Activated CD4-positive, alpha-beta T cell treated with anti-CD3 and anti-CD28 coated beads, Interleukin-2, amount 10 ng/mL, durations not matched to agents 7 days and 5 days (primary cell): ENCODE measurements around the gene SPIB. TPM values are rescaled to one million over a fixed set of nuclear protein-coding genes. Genes with fewer than 3 reads are reported as not detected.
A peak's percentile ranks its signal among the peaks of the same experiment; 100 is the strongest.
"Not testable (repeated sequence)": the region's sequence is repeated elsewhere in the genome, so short reads cannot be mapped to it uniquely, and the experiment has no call there.

Source experiments
- CTCF ChIA-PET: fragments of 350-600 bp; sonication (Branson Sonifier 250); formaldehyde crosslinking; loops from one replicate; lab custom pipeline; 2021; ENCODE audit warnings: antibody characterized with exemption; lab: Charles Lee
- POLR2A ChIA-PET: fragments of 350-600 bp; sonication (Branson Sonifier 250); formaldehyde crosslinking; loops from one replicate; lab custom pipeline; 2021; ENCODE audit warnings: antibody characterized with exemption; lab: Charles Lee
- DNase-seq: peaks from one replicate; pipeline ENCODE4 v3.0.0-alpha.2; 2020
- H3K27ac Mint-ChIP-seq: one replicate; pipeline ENCODE4 v1.8.0; 2021; ENCODE audit warnings: mild to moderate bottlenecking, moderate library complexity, mixed read lengths
- H3K27me3 Mint-ChIP-seq: one replicate; pipeline ENCODE4 v1.8.0; 2021; ENCODE audit warnings: mixed read lengths
- H3K36me3 Mint-ChIP-seq: one replicate; pipeline ENCODE4 v1.8.0; 2021; ENCODE audit warnings: low read depth, mixed read lengths
- H3K4me1 Mint-ChIP-seq: one replicate; pipeline ENCODE4 v1.8.0; 2021; ENCODE audit warnings: mixed read lengths
- H3K4me3 Mint-ChIP-seq: one replicate; pipeline ENCODE4 v1.8.0; 2021; ENCODE audit warnings: mild to moderate bottlenecking, moderate library complexity, mixed read lengths
- H3K9me3 Mint-ChIP-seq: one replicate; pipeline ENCODE4 v1.8.0; 2021; ENCODE audit warnings: mixed read lengths
- total RNA-seq, 2 experiments: library from RNA; stranded (reverse); gene quantifications; one replicate each; pipeline ENCODE4 v1.2.3, GENCODE V29; 2021

The SPIB gene
- total RNA-seq, 2 experiments from 2014 or later: 0.48 to 0.50 TPM

DNA sequence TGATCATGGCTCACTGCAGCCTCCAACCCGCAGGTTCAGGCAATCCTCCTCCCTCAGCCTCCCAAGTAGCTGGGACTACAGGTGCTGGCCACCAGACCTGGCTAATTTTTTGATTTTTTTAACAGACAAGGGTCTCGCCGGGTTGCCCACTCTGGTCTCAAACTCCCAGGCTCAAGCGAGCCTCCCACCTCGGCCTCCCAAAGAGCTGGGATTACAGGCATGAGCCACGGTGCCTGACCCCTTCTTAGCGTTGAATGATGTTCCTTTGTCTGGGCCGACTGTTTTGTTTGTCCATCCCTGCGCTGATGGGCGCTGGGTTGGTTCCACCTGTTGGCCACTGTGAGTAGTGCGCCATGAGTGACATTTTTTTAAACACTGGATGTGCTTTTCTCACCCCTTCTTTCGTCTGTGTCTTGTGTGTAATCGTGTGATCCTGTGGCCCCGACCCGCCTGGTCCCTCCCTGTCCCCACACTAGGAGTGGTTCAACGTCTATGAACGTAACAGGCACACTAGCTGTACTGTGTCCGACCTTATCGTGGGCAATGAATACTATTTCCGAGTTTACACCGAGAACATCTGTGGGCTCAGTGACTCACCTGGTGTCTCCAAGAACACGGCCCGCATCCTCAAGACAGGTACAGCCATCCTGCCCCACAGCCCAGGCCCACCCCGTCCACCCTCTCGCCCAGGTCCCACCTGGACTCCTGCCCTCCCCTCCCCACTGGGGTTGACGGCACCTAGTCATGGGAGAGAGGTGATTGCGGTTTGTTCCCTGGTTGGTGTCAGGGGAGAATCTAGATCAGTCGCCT lies 42.5 kb downstream of the SPIB start:
- Mint-ChIP-seq H3K4me3 (no peak overlapping the region), H3K4me1 (peaks cover 15% of the 10 kb centered on the region), H3K9me3 (no peaks in the 10 kb centered on the region), H3K27me3 (peaks cover 9% of the 10 kb centered on the region), H3K27ac (no peak overlapping the region), H3K36me3 (no peaks in the 10 kb centered on the region)
- POLR2A ChIA-PET: no interaction called here
- CTCF ChIA-PET: interaction anchor here (0.7 to 2.3 kb wide), 9 partner anchors 8 to 104 kb away, joined by 3 to 17 read pairs (median 5); no protein-coding TSS in a partner anchor
- DNase-seq: peak; percentile 69

DNA sequence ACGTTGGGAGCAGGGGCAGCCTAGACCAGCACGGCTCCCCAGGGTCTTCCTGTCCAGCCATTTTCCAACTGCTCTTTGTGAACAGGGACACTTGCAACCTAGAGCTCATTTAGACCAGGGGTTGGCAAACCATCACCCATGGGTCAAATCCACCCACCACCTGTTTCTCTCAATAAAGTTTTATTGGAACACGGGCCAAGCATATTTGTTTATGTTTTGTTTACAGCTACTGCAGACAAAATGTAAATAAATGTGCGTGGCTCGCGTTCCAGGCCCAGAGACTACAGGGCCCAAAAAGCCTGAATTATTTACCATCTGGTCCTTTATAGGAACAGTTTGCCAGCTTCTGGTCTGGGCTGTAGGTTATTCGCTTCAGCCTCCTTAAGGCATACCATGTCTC lies 44.2 kb downstream of the SPIB start:
- Mint-ChIP-seq H3K4me3 (no peak overlapping the region), H3K27me3 (peaks cover 4% of the 10 kb centered on the region), H3K27ac (no peak overlapping the region), H3K36me3 (no peaks in the 10 kb centered on the region), H3K4me1 (peaks cover 15% of the 10 kb centered on the region), H3K9me3 (no peaks in the 10 kb centered on the region)
- no peak for DNase-seq
- POLR2A ChIA-PET: no interaction called here
- CTCF ChIA-PET: interaction anchor here (1.4 to 1.7 kb wide), 2 partner anchors 16 to 105 kb away, joined by 5 to 6 read pairs; no protein-coding TSS in a partner anchor

DNA sequence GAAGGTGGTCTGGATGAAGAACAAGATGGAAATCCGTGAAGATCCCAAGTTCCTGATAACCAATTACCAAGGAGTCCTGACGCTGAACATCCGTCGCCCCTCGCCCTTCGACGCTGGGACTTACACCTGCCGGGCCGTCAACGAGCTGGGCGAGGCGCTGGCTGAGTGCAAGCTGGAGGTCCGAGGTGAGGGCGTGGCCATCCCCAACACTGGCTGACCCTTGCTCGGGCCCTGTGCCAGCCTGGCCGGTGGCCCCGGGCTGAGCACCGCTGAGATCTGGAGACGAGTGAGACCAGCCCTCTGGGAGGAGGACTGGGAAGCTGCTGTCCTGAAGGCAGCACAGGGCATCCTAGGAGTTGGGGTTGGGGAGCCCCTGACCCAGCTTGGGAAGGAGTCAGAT lies 45.6 kb downstream of the SPIB start:
- Mint-ChIP-seq H3K27me3 (peaks cover 6% of the 10 kb centered on the region), H3K9me3 (no peaks in the 10 kb centered on the region), H3K4me3 (no peak overlapping the region), H3K36me3 (no peaks in the 10 kb centered on the region), H3K4me1 (peaks cover 15% of the 10 kb centered on the region), H3K27ac (no peak overlapping the region)
- ChIA-PET POLR2A (no interaction called here), CTCF (interaction anchor here (0.8 to 0.9 kb wide), 2 partner anchors 92 to 132 kb away, joined by 3 read pairs; no protein-coding TSS in a partner anchor)
- no peak for DNase-seq

DNA sequence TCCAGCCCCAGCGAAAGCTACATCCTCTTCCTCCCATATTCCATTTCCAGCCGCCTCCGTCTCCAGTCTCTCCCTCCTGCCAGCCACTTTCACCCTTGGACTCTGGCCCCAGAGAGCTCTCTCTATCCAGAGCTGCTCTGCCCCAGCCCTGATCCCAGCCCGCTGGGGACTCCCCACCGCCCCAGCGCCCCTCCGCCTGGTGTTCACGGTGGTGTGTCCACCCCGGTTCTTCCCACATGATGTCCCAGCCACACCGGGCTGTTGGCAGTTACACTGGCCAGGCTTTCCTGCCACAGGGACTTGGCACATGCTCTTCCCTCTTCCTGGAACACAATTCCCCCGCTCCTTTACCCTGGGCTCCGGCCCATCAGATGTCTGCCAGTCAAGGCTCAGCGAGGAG lies 46.3 kb downstream of the SPIB start:
- Mint-ChIP-seq H3K27ac (no peak overlapping the region), H3K4me3 (no peak overlapping the region), H3K36me3 (no peaks in the 10 kb centered on the region), H3K9me3 (no peaks in the 10 kb centered on the region), H3K27me3 (peaks cover 5% of the 10 kb centered on the region), H3K4me1 (peaks cover 9% of the 10 kb centered on the region)
- no peak for DNase-seq
- ChIA-PET POLR2A (no interaction called here), CTCF (interaction anchor here (0.9 kb wide), 1 partner anchor 92 kb away, joined by 3 read pairs; no protein-coding TSS in a partner anchor)

DNA sequence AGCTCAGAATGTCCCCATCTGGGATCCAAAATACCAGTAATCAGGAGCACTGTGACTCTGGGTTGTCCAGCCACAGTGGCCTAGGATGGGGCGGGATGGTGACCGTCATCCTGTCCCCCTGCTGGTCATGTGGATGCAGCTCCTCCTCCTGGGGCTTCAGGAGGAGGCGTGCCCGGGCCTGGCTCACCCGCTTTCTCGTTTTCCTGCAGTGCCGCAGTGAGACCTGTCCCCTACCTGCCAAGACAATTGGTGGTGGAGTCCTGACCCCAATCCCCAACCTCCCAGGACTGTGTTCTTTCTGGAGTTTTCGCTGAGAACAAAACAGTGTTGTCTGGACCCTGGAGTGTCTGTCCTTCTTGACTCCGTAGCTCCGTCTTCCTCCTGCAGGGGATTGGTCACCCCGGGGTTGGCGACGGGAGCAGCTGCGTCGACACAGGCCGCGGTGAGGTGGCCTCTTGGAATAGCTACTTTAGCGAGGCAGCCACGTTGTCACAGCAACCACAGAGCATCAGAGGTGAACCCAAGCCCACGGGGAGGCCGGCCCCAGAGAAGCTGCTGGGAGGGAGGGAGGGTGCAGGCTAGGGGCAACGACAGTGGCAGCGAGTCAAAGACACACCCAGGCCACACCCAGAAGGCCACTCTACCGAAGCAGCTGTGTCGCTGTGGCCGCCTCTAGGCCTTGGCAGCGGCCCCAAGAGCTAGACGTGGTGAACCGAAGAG lies 47.4 kb downstream of the SPIB start:
- Mint-ChIP-seq H3K4me3 (no peak overlapping the region), H3K27me3 (peaks cover 2% of the 10 kb centered on the region), H3K9me3 (no peaks in the 10 kb centered on the region), H3K4me1 (peaks cover 3% of the 10 kb centered on the region), H3K27ac (no peak overlapping the region), H3K36me3 (no peaks in the 10 kb centered on the region)
- CTCF ChIA-PET: interaction anchor here (0.9 kb wide), 1 partner anchor 98 kb away, joined by 3 read pairs; no protein-coding TSS in a partner anchor
- POLR2A ChIA-PET: interaction anchor here (0.6 kb wide), 1 partner anchor 37 kb away, joined by 3 read pairs; no protein-coding TSS in a partner anchor
- DNase-seq: no peak

DNA sequence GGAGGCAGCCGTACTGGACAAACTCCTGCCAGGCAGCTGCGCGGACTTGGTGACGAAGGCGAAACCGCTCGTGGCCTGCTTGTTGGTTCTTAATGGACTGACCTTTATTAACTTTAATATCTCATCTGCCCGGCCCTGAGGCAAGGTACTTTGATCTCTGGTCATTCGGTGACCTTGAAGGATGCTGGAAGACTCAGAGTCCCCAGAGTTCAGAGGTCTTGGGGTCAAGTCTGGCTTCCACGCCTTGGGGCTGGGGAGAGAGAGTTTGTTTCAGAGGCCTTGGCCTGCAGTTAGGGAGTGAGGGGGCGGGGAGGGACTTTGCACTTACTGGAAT lies 47.9 kb downstream of the SPIB start:
- Mint-ChIP-seq H3K27me3 (peaks cover 2% of the 10 kb centered on the region), H3K9me3 (no peaks in the 10 kb centered on the region), H3K27ac (no peak overlapping the region), H3K4me1 (no peaks in the 10 kb centered on the region), H3K36me3 (no peaks in the 10 kb centered on the region), H3K4me3 (no peak overlapping the region)
- DNase-seq: no peak
- ChIA-PET POLR2A (no interaction called here), CTCF (interaction anchor here (0.9 kb wide), 1 partner anchor 98 kb away, joined by 3 read pairs; no protein-coding TSS in a partner anchor)

DNA sequence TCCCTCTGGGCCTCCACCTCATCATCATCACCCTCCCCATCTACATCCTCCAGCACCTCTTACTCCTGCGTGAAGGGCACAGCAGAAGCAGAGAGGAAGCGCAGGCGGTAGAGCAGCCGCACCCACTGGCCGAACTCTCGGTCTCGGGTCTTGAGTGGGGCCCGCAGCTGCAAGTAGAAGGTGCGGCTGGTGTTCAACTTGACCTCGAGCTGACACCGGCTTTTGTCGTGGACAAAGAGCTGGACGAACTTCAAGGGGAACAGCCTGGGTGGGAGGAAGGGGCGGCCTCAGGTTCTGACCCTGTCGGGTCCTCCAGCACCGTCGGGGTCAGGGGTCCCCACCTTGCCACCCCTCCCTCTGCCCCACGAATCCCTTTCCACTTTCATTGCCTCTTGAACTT lies 48.8 kb downstream of the SPIB start:
- Mint-ChIP-seq H3K4me1 (no peaks in the 10 kb centered on the region), H3K27me3 (peaks cover 2% of the 10 kb centered on the region), H3K36me3 (no peaks in the 10 kb centered on the region), H3K9me3 (no peaks in the 10 kb centered on the region), H3K4me3 (no peak overlapping the region), H3K27ac (no peak overlapping the region)
- no peak for DNase-seq
- CTCF ChIA-PET: no interaction called here
- POLR2A ChIA-PET: no interaction called here

DNA sequence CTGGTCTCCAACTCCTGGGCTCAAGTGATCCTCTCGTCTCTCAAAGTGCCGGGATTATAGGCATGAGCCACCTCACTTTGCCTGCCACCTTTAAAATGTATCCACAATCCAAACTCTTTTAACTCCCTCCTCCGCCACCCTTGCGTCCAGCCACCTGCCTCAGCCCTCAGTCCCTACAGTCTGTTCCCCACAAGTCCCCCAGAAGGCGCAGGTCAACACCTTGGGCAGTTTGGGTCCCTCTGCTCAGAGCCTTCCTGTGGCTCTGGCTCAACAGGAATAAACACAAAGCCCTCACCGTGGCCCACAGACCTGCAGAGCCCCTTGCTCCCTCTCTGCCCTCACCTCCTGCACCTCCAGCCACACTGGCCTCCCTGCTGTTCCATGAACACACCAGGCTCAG lies 50.1 kb downstream of the SPIB start:
- DNase-seq: no peak
- CTCF ChIA-PET: interaction anchor here (1.8 to 2.8 kb wide), 2 partner anchors 8 to 15 kb away, joined by 6 to 7 read pairs; no protein-coding TSS in a partner anchor
- Mint-ChIP-seq H3K4me3 (no peak overlapping the region), H3K36me3 (no peaks in the 10 kb centered on the region), H3K27me3 (peaks cover 2% of the 10 kb centered on the region), H3K27ac (no peak overlapping the region), H3K9me3 (no peaks in the 10 kb centered on the region), H3K4me1 (no peaks in the 10 kb centered on the region)
- POLR2A ChIA-PET: no interaction called here

DNA sequence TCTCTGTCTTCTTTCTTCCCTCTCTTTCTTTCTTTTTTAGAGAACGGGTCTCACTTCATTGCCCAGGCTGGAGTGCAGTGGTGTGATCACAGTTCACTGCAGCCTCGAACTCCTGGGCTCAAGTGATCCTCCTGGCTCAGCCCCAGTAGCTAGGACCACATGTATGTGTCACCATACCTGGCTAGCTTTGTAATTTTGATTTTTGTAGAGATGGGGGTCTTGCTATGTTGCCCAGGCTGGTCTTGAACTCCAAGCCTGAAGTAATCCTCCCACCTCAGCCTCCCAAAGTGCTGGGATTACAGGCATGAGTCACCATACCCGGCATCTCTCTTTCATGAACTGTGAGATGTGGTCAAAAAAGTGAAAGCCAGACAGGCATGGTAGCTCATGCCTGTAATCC lies 54.6 kb downstream of the SPIB start:
- POLR2A ChIA-PET, H3K4me3 Mint-ChIP-seq, H3K27ac Mint-ChIP-seq, H3K27me3 Mint-ChIP-seq, DNase-seq, H3K9me3 Mint-ChIP-seq: not testable (repeated sequence)
- CTCF ChIA-PET: interaction anchor here (0.7 to 1.7 kb wide), 3 partner anchors 10 to 136 kb away, joined by 3 to 5 read pairs (median 3); no protein-coding TSS in a partner anchor
- Mint-ChIP-seq H3K4me1 (peaks cover 18% of the 10 kb centered on the region), H3K36me3 (peaks cover 11% of the 10 kb centered on the region)

DNA sequence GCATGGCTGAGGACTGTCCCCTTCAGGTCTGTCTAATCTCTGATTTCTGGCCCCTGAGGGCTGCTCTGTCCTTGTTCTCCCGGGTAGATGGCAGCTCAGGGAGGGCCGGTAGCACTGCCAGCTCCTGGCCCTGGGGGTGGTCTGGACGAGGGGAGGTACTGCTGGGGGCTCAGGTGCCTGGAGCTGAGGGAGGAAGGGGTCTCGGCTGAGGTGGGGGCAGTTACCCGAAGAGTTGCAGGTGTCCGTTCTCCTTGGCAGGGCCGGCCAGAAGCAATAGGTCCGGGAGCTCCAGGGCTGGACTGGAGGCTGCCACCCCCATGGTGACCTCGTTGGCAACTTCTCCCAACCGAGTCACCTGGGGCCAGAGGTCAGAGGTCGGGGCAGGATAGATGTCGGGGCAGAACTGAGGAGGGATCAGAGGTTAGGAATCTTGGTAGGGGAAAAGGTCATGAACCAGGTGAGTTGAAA lies 56.4 kb downstream of the SPIB start:
- DNase-seq: no peak
- ChIA-PET POLR2A (interaction anchor here (0.7 kb wide), 1 partner anchor 118 kb away, joined by 4 read pairs; no protein-coding TSS in a partner anchor), CTCF (interaction anchor here (1.5 to 1.7 kb wide), 3 partner anchors 15 to 118 kb away, joined by 3 to 5 read pairs (median 4); no protein-coding TSS in a partner anchor)
- H3K27me3 Mint-ChIP-seq: peaks cover 2% of the 10 kb centered on the region
- no peaks in the 10 kb centered on the region for H3K9me3 Mint-ChIP-seq
- H3K27ac Mint-ChIP-seq: peak overlapping the region; percentile 96
- H3K4me3 Mint-ChIP-seq: peak overlapping the region; percentile 99
- peaks cover 17% of the 10 kb centered on the region for H3K36me3 Mint-ChIP-seq
- H3K4me1 Mint-ChIP-seq: peaks cover 18% of the 10 kb centered on the region

DNA sequence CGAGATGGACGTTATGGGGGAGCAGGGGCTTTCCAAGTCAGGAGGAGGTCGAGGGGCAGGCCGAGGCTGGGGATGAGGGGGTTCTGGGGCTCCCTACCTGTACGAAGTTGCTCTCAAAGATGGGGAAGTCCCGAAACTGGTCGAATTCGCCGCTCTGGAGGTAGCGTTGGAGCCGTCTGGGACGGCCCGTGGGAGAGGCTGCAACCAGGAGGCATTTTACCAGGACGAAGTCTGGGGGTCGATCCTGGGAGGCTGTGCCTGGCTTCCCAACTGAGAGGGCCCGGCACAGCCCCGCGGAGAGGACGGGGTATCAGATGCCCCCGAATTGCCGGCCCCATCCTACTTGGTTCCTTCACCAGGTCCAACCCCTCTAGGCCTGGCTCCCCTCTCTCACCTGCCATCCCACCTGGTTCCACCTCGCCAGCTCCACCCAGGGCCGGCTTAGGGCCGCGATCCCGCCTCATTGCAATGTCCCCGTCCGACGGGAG lies 57.0 kb downstream of the SPIB start:
- Mint-ChIP-seq H3K4me1 (peaks cover 18% of the 10 kb centered on the region), H3K27me3 (peaks cover 2% of the 10 kb centered on the region), H3K27ac (peak overlapping the region; percentile 96), H3K9me3 (no peaks in the 10 kb centered on the region), H3K4me3 (peak overlapping the region; percentile 99), H3K36me3 (peaks cover 17% of the 10 kb centered on the region)
- CTCF ChIA-PET: interaction anchor here (1.5 kb wide), 1 partner anchor 119 kb away, joined by 4 read pairs; no protein-coding TSS in a partner anchor
- no peak for DNase-seq
- POLR2A ChIA-PET: no interaction called here

DNA sequence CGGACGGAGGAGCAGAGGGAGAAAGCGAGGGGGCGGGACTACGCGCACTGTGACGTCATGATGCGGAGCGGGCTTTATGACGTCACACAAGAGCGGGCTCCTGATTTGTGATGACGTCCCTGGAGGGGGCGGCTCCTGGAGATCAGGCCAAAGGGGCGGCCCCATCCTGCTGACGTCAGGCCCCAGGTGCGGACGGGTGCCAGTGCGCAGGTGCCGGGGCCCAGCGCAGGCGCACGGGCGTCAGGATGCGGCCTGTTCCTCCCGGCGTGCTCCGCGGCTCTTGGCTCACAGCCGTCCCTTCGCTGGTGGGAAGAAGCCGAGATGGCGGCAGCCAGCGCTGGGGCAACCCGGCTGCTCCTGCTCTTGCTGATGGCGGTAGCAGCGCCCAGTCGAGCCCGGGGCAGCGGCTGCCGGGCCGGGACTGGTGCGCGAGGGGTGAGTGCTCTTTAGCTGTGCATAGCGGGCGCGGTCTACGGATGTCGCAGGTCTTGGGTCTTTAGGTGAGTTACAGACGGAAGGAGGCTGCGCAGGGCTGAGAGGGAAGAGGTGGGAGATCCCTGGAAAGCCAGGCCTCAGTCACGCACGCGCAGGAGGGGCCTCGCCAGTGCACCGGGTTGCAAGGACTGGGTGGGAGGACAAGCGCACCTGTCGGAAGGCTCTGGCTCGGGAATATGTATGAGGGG lies 57.6 kb downstream of the SPIB start, which contains the start of the genes EMC10 and GARIN5A:
EMC10 (plus strand) TSS at position 284 of the 683 bp plus-strand sequence; CDS start at position 322, 38 bp downstream.
GARIN5A (minus strand) TSS at position 625 of the 683 bp plus-strand sequence; CDS start at position 165, 460 bp downstream.
- H3K4me3 Mint-ChIP-seq: peak within 1 kb of the TSS; percentile 99
- peaks cover 18% of the 10 kb centered on the region for H3K4me1 Mint-ChIP-seq
- DNase-seq: peak; percentile 94
- peaks cover 2% of the 10 kb centered on the region for H3K27me3 Mint-ChIP-seq
- no peaks in the 10 kb centered on the region for H3K9me3 Mint-ChIP-seq
- peak within 1 kb of the TSS; percentile 96 for H3K27ac Mint-ChIP-seq
- CTCF ChIA-PET: interaction anchor here (1.5 kb wide), 1 partner anchor 119 kb away, joined by 4 read pairs; no protein-coding TSS in a partner anchor
- H3K36me3 Mint-ChIP-seq: peaks cover 23% of the 10 kb centered on the region
- POLR2A ChIA-PET: no interaction called here
